ENCODE measurements around the gene EXOC6B. TPM values are rescaled to one million over a fixed set of nuclear protein-coding genes. Genes with fewer than 3 reads are reported as not detected.

EXOC6B gene
- total RNA-seq, 4 donors from 2014 or later = 14.6 to 49.6 (median 19.3) TPM

GRCh38 chr2:72782520-72782919, 43.3 kb downstream of the EXOC6B start:
- in situ Hi-C loops (cut with MboI; ENCODE audit: low sequenced_read_pairs in 4 of 4) = no loop called here
- no peak overlapping the region for H3K4me3 ChIP-seq
- H3K27me3 ChIP-seq = no peaks in the 10 kb centered on the region
- ATAC-seq = no peak
- peaks cover 0 to 5% of the 10 kb centered on the region in 2 donors for H3K36me3 ChIP-seq
- intact Hi-C loops (cut with DNase I; ENCODE audit: low total_unique reads) = no loop called here
- H3K27ac ChIP-seq = no peak overlapping the region
- no peak for DNase-seq
- TF ChIP-seq CTCF (IDR thresholded peaks at IDR 0.05 in 4 of 5, conservative IDR thresholded peaks at IDR 0.05 in 1 of 5) (no peak), POLR2A (IDR thresholded peaks at IDR 0.05) (no peak)
- no peaks in the 10 kb centered on the region for H3K9me3 ChIP-seq
- H3K4me1 ChIP-seq = peaks cover 11 to 14% of the 10 kb centered on the region in 2 donors

DNA sequence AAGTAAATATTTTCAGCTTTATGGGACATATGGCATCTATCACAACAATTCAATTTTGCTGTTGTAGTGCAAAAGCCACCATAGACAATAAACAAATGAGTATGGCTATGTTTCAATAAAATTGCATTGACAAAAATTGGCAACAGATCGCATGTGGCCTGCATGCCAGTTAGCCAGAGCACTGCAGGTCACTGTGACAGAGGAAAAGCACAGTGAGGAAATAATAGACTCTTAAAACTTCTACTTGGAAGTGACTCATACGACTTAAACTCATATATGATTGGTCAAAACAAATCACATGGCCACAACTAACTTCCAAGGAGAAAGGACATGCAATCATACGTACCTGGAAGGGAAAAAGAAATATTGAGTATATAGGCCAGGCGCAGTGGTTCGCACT, 44.4 kb downstream of the EXOC6B start:
- no peak overlapping the region for H3K4me3 ChIP-seq
- H3K27me3 ChIP-seq = no peaks in the 10 kb centered on the region
- no peak overlapping the region for H3K27ac ChIP-seq
- in situ Hi-C loops (cut with MboI; ENCODE audit: low sequenced_read_pairs in 4 of 4) (no loop called here), intact Hi-C loops (cut with DNase I; ENCODE audit: low total_unique reads) (no loop called here)
- peak in 1 of 2 donors; percentile 36 for ATAC-seq
- peaks cover 0 to 5% of the 10 kb centered on the region in 2 donors for H3K36me3 ChIP-seq
- peaks cover 11 to 14% of the 10 kb centered on the region in 2 donors for H3K4me1 ChIP-seq
- no peaks in the 10 kb centered on the region for H3K9me3 ChIP-seq
- no peak for TF ChIP-seq POLR2A (IDR thresholded peaks at IDR 0.05)
- TF ChIP-seq CTCF (IDR thresholded peaks at IDR 0.05 in 4 of 5, conservative IDR thresholded peaks at IDR 0.05 in 1 of 5) = no peak
- no peak for DNase-seq

DNA sequence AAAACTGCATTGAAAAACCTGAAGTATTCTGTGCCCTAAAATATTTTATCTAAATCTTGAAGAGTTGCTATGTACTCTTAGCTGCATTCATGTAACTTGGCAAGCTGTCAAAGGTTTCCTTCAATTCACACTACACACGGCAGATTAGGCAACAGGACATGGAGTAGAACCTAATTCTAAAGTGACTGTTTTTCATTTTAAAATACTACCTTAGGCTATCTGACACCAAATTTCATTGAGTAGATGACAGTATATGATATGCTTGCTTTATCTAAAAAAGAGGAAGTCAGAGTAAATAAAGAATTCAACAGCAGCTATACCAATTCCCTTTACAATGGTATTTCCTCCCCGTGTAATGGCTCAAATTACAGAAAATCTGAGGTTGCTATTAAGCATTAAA, 45.4 kb downstream of the EXOC6B start:
- peaks cover 11 to 14% of the 10 kb centered on the region in 2 donors for H3K4me1 ChIP-seq
- in situ Hi-C loops (cut with MboI; ENCODE audit: low sequenced_read_pairs in 4 of 4) (no loop called here), intact Hi-C loops (cut with DNase I; ENCODE audit: low total_unique reads) (no loop called here)
- ATAC-seq = peak in 1 of 2 donors; percentile 52
- no peaks in the 10 kb centered on the region for H3K27me3 ChIP-seq
- H3K4me3 ChIP-seq = no peak overlapping the region
- no peak overlapping the region for H3K27ac ChIP-seq
- peaks cover 0 to 5% of the 10 kb centered on the region in 2 donors for H3K36me3 ChIP-seq
- TF ChIP-seq CTCF (IDR thresholded peaks at IDR 0.05 in 4 of 5, conservative IDR thresholded peaks at IDR 0.05 in 1 of 5) (no peak), POLR2A (IDR thresholded peaks at IDR 0.05) (no peak)
- H3K9me3 ChIP-seq = no peaks in the 10 kb centered on the region
- no peak for DNase-seq

GRCh38 chr2:72779495-72779894, 46.3 kb downstream of the EXOC6B start:
- Histone ChIP-seq H3K27ac (no peak overlapping the region), H3K4me3 (no peak overlapping the region), H3K36me3 (peaks cover 0 to 5% of the 10 kb centered on the region in 2 donors), H3K9me3 (no peaks in the 10 kb centered on the region), H3K27me3 (no peaks in the 10 kb centered on the region), H3K4me1 (peaks cover 11 to 14% of the 10 kb centered on the region in 2 donors)
- ATAC-seq = no peak
- no peak for DNase-seq
- TF ChIP-seq CTCF (IDR thresholded peaks at IDR 0.05 in 4 of 5, conservative IDR thresholded peaks at IDR 0.05 in 1 of 5) = no peak
- TF ChIP-seq POLR2A (IDR thresholded peaks at IDR 0.05) = no peak
- intact Hi-C loops (cut with DNase I; ENCODE audit: low total_unique reads) = no loop called here
- in situ Hi-C loops (cut with MboI; ENCODE audit: low sequenced_read_pairs in 4 of 4) = no loop called here

GRCh38 chr2:72778410-72778809, 47.4 kb downstream of the EXOC6B start:
- H3K9me3 ChIP-seq = no peaks in the 10 kb centered on the region
- H3K27me3 ChIP-seq = no peaks in the 10 kb centered on the region
- intact Hi-C loops (cut with DNase I; ENCODE audit: low total_unique reads) = no loop called here
- in situ Hi-C loops (cut with MboI; ENCODE audit: low sequenced_read_pairs in 4 of 4) = no loop called here
- no peak overlapping the region for H3K4me3 ChIP-seq
- TF ChIP-seq POLR2A (IDR thresholded peaks at IDR 0.05) (no peak), CTCF (IDR thresholded peaks at IDR 0.05 in 4 of 5, conservative IDR thresholded peaks at IDR 0.05 in 1 of 5) (no peak)
- DNase-seq (no peak), ATAC-seq (no peak)
- peaks cover 11 to 14% of the 10 kb centered on the region in 2 donors for H3K4me1 ChIP-seq
- H3K36me3 ChIP-seq = no peaks in the 10 kb centered on the region
- no peak overlapping the region for H3K27ac ChIP-seq

Data from gastrocnemius medialis (tissue), 4 donors.